OCI-LY7 (cell line): ENCODE measurements around the gene CA5A. TPM values are rescaled to one million over a fixed set of nuclear protein-coding genes. Genes with fewer than 3 reads are reported as not detected.
"Not testable (repeated sequence)": the region's sequence is repeated elsewhere in the genome, so short reads cannot be mapped to it uniquely, and the experiment has no call there.

Source experiments
- BruUV-seq: library from RNA; stranded (reverse); fragments of 400-500 nt; replicated peaks from 2 replicates; lab custom pipeline; 2021; lab: Mats Ljungman, UMichigan
- CTCF ChIA-PET: fragments of 300-600 bp; sonication (Branson Sonifier 250); formaldehyde crosslinking; loops from one replicate; lab custom pipeline; 2022; ENCODE audit warnings: antibody characterized with exemption; ENCODE audit not compliant: unreplicated experiment; lab: Charles Lee
- POLR2A ChIA-PET: fragments of 300-600 bp; sonication (Branson Sonifier 250); formaldehyde crosslinking; loops from one replicate; lab custom pipeline; 2022; ENCODE audit warnings: antibody characterized with exemption; lab: Charles Lee
- DNase-seq: peaks from one replicate; pipeline ENCODE4 v3.0.0-alpha.2; 2015; ENCODE audit warnings: low spot score
- H2AFZ ChIP-seq: fragments of 200-600 bp; sonication (generic), shearing (Covaris generic); 2 replicates; pipeline ENCODE4 v1.6.1; 2014; ENCODE audit warnings: mild to moderate bottlenecking, antibody characterized with exemption, low read length, moderate library complexity
- H3K27ac ChIP-seq: fragments of 200-600 bp; sonication (generic); 2 replicates; pipeline ENCODE4 v1.5.1; 2014; ENCODE audit warnings: mixed run types, low read depth, mild to moderate bottlenecking, moderate library complexity, low read length, inconsistent platforms; ENCODE audit not compliant: poor library complexity, severe bottlenecking
- H3K36me3 ChIP-seq: fragments of 200-600 bp; sonication (generic); 2 replicates; pipeline ENCODE4 v1.6.1; 2014; ENCODE audit warnings: mild to moderate bottlenecking, antibody characterized with exemption, low read length, moderate library complexity, mixed read lengths; ENCODE audit not compliant: insufficient read depth
- H3K4me1 ChIP-seq: fragments of 200-600 bp; sonication (generic); 2 replicates; pipeline ENCODE4 v1.5.1; 2014; ENCODE audit warnings: mild to moderate bottlenecking, low read length; ENCODE audit not compliant: insufficient read depth, poor library complexity, severe bottlenecking
- H3K4me2 ChIP-seq: fragments of 200-600 bp; sonication (generic); 2 replicates; pipeline ENCODE4 v1.6.1; 2014; ENCODE audit warnings: mild to moderate bottlenecking, low read length
- H3K4me3 ChIP-seq: fragments of 200-600 bp; sonication (generic); 2 replicates; pipeline ENCODE4 v1.5.1; 2014; ENCODE audit warnings: mild to moderate bottlenecking, low read depth, low read length; ENCODE audit not compliant: poor library complexity, severe bottlenecking
- H3K79me2 ChIP-seq: fragments of 200-600 bp; sonication (generic); 2 replicates; pipeline ENCODE4 v1.6.1; 2016; ENCODE audit warnings: low read depth, mild to moderate bottlenecking, low read length, moderate library complexity, mixed read lengths; ENCODE audit not compliant: insufficient read depth
- H3K9me2 ChIP-seq: fragments of 200-600 bp; sonication (generic); 2 replicates; pipeline ENCODE4 v1.6.1; 2016; ENCODE audit warnings: mild to moderate bottlenecking, low read length, mixed read lengths; ENCODE audit not compliant: insufficient read depth
- H3K9me3 ChIP-seq: fragments of 200-600 bp; sonication (generic); 2 replicates; pipeline ENCODE4 v1.6.1; 2014; ENCODE audit warnings: mild to moderate bottlenecking, mixed run types, low read length, mixed read lengths
- H4K20me1 ChIP-seq: fragments of 200-600 bp; sonication (generic); 2 replicates; pipeline ENCODE4 v1.6.1; 2014; ENCODE audit warnings: mild to moderate bottlenecking, antibody characterized with exemption, low read length, moderate library complexity, mixed read lengths; ENCODE audit not compliant: insufficient read depth
- EZH2phosphoT487 ChIP-seq: fragments of 200-600 bp; sonication (generic); IDR thresholded peaks from 2 replicates; pipeline ENCODE4 v1.6.1; 2018; ENCODE audit warnings: low read depth, borderline replicate concordance, mild to moderate bottlenecking, mixed run types, antibody characterized with exemption, low read length, moderate library complexity, mixed read lengths
- intact Hi-C: fragments of 100-400 bp; cut with micrococcal nuclease; formaldehyde crosslinking; loops from one replicate; pipeline ENCODE4 v1.10.0; 2022; ENCODE audit not compliant: unreplicated experiment
- total RNA-seq, 2 experiments: library from RNA; depleted of rRNA in 1 of 2; stranded (reverse); fragments of >200 nt in 1 of 2; shearing (Covaris generic) in 1 of 2; gene quantifications; 2 replicates each; pipeline ENCODE4 v1.2.3, GENCODE V29; 2014 to 2022
- TF ChIP-seq, protein P1 (sequence below): fragments of 200-600 bp; sonication (generic); conservative IDR thresholded peaks from 2 replicates; pipeline ENCODE4 v1.5.1; 2014; ENCODE audit warnings: mild to moderate bottlenecking, antibody characterized with exemption, low read length, moderate library complexity, mixed read lengths

CA5A gene
- total RNA-seq, 2 experiments from 2014 or later: not detected

DNA sequence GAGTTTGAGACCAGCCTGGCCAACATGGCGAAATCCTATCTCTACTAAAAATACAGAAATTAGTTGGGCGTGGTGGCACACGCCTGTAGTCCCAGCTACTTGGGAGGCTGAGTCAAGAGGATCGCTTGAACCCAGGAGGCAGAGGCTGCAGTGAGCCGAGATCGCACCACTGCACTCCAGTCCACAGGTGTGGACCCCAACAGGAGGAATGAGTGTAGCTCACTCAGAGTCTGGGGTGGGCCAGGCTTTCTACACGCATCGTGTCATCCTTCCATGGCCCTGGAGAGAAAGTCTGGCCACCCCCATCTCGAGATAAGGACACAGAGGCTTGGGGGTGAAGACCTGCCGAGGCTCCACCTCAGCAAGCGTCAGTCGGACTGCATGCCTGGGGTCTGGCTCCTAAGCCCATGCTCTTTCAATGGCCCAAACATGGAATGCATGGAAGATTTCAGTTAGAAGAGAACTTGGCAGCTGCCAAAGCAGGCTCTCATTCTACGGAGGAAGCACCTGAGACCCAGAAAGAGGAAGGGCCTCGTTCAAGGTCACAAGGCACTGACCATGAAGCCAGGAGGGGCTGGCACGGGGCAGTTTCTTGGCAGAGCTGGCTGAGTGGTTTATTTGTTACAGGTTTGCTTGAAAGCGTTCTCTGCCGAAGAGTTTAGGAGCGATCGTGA, 1.4 kb downstream of the CA5A start:
- intact Hi-C loops, H3K4me2 ChIP-seq: not testable (repeated sequence)

DNA sequence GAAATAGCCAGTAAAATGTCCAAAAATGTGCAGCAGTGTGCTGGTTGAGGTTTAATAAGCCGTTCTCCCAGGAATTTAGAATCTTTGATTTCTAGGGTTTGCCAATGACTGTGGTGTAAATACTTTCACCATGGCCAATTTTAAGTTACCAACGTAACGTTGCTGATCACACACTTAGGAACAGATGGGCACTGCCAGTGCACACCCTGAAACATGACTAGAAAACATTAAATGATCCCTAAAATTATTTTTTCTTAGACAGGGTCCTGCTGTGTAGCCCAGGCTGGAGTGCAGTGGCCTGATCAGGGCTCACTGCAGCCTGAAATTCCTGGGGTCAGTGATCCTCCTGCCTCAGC, 3.2 kb downstream of the CA5A start:
- no peaks in the 10 kb centered on the region for H3K9me2 ChIP-seq
- TF ChIP-seq, protein P1, sequence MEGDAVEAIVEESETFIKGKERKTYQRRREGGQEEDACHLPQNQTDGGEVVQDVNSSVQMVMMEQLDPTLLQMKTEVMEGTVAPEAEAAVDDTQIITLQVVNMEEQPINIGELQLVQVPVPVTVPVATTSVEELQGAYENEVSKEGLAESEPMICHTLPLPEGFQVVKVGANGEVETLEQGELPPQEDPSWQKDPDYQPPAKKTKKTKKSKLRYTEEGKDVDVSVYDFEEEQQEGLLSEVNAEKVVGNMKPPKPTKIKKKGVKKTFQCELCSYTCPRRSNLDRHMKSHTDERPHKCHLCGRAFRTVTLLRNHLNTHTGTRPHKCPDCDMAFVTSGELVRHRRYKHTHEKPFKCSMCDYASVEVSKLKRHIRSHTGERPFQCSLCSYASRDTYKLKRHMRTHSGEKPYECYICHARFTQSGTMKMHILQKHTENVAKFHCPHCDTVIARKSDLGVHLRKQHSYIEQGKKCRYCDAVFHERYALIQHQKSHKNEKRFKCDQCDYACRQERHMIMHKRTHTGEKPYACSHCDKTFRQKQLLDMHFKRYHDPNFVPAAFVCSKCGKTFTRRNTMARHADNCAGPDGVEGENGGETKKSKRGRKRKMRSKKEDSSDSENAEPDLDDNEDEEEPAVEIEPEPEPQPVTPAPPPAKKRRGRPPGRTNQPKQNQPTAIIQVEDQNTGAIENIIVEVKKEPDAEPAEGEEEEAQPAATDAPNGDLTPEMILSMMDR: no peak
- TF ChIP-seq EZH2phosphoT487: no peak
- intact Hi-C loops: no loop called here
- no peak overlapping the region for H3K27ac ChIP-seq
- no peak overlapping the region for H3K4me3 ChIP-seq
- H4K20me1 ChIP-seq: no peaks in the 10 kb centered on the region
- no peaks in the 10 kb centered on the region for H3K9me3 ChIP-seq
- no peaks in the 10 kb centered on the region for H3K36me3 ChIP-seq
- no peak overlapping the region for H3K4me2 ChIP-seq
- H3K4me1 ChIP-seq: no peaks in the 10 kb centered on the region
- no peak for DNase-seq
- H2AFZ ChIP-seq: no peak overlapping the region
- ChIA-PET POLR2A (no interaction called here), CTCF (no interaction called here)
- no peaks in the 10 kb centered on the region for H3K79me2 ChIP-seq
- BruUV-seq: no TSS peak

More for the DNA sequence above, 1.4 kb downstream of the CA5A start:
- CTCF ChIA-PET, H3K4me1 ChIP-seq, H3K79me2 ChIP-seq, H4K20me1 ChIP-seq, H3K9me2 ChIP-seq, H3K36me3 ChIP-seq, H2AFZ ChIP-seq, H3K27ac ChIP-seq, DNase-seq, H3K4me3 ChIP-seq, POLR2A ChIA-PET, H3K9me3 ChIP-seq, BruUV-seq: not testable (repeated sequence)

DNA sequence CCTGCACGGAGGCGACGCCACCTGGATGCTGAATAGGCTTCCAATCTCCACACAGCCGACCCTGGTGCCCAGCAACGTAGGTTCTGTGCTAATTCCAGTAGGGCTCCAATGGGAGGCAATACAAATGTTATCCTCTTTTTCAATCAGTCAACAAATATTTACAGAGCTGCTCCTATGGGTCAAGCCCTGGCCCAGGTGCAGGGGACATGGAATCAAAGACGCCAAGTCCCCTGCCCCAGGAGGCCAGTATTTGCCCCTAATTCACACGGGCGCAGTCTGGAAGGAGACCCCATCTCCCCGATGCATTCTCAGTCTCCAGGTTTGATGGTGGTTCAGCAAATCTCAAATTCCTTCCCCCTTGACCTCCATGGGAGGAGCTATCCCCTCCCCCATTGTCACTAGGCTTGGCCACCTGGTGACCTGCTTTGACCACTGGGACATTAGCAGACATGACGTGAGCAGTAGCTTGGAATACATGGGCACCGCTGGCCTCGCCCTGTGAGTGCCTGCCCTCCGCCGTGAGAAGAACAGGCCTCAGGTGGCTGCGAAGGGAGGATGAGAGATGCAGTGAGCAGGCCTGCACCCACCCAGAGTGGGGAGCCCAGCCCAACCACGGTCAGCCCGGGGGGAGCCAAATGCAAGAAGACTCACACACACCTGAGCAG, 3.7 kb downstream of the CA5A start:
- H3K9me2 ChIP-seq, DNase-seq, H3K4me2 ChIP-seq, H4K20me1 ChIP-seq, intact Hi-C loops, H3K79me2 ChIP-seq, CTCF ChIA-PET, H3K4me1 ChIP-seq, H3K4me3 ChIP-seq, H3K36me3 ChIP-seq, H2AFZ ChIP-seq, H3K9me3 ChIP-seq, POLR2A ChIA-PET, BruUV-seq, H3K27ac ChIP-seq: not testable (repeated sequence)
